ENCODE measurements around the gene SYNRG.
"Not testable (repeated sequence)": the region's sequence is repeated elsewhere in the genome, so short reads cannot be mapped to it uniquely, and the experiment has no call there.

Gene SYNRG

DNA sequence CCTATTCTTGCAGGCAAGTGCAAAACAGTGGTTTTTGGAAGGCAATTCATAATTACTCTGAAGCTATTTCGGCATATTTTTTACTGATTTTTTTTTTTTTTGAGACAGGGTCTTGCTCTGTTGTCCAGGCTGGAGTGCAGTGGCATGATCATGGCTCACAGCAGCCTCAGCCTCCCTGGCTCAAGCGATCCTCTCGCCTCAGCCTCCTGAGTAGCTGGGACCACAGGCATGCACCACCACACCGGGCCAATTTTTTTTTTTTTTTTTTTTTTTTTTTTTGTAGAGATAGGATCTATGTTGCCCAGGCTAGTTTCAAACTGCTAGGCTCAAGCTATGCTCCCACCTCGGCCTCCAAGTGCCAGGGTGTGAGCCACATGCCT is 813 bp upstream of the SYNRG start:
- TF ChIP-seq ZNF335 (tag by site-specific recombination; conservative IDR thresholded peaks at IDR 0.05) (peak; percentile 34; the same call in 1 of the 2 replicates), ZNF362 (tag by site-specific recombination; IDR thresholded peaks at IDR 0.05) (peak; percentile 99), ZNF121 (tag by site-specific recombination; IDR thresholded peaks at IDR 0.05) (peak; percentile 91)
- POLR2A ChIA-PET: interaction anchor here (0.9 to 2.7 kb wide), 14 partner anchors 10 to 252 kb away, joined by 3 to 11 read pairs (median 5); partner anchors contain the start of gene DDX52
- not testable (repeated sequence) for H3K9me3 ChIP-seq (ENCODE audit: control insufficient read depth, insufficient read depth, low read depth, low read length); H3K4me1 ChIP-seq (ENCODE audit: control insufficient read depth, insufficient read depth, low read length)
- peak overlapping the region; percentile 59 for H3K27ac ChIP-seq (ENCODE audit: extremely low read depth, low read depth, low read length)
- H3K36me3 ChIP-seq (ENCODE audit: control insufficient read depth in 2 of 2, insufficient read depth in 1 of 2, low read length in 2 of 2): peaks cover 19 to 34% of the 10 kb centered on the region in 2 experiments
- CTCF ChIA-PET: interaction anchor here (0.5 to 3.1 kb wide), 13 partner anchors 9 to 1315 kb away, joined by 3 to 13 read pairs (median 4); partner anchors contain the start of gene LASP1NB
- peak overlapping the region; percentile 39 for H3K4me3 ChIP-seq (ENCODE audit: low read depth, low read length)

DNA sequence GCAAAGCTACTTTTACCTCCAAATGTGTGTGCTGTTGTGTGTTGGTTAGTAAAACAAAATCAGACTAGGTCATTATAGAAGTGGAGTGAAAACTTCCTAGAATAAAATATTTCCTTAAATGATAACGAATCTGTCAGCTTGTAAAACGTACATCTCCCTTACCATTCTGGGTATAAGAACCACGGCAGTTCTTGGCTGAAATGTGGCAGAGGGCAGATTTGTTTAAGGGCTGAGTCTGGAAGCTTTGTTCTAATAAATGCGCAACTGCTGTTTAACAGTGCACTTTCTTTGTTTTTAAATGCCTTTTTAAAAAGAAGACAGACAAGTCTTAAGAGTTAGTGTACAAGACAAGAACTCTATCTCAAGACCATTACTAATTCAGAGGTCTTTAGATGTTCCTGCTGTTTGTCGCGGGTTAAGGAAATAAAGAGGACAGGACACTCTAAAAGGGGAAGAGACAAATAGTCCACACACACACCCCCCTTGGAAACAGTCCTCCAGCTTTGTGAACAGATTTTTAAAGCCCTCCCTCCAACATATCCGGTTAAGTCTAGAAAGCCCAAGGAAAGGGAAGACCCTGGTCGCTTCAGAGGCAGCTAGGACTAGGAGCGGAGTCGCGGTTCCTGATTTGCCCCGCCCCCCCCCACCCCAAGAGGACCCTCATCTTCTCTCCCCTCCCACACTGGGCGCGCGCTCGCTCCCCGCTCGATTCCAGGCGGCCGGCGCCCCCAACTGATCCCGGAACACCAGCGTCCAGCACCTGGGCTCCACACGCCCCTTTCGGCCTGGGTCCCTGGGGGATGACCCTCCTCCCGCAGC is 658 bp downstream of the SYNRG start:
- H3K4me3 ChIP-seq (ENCODE audit: low read depth, low read length): peak overlapping the region; percentile 74
- peak overlapping the region; percentile 77 for H3K27ac ChIP-seq (ENCODE audit: extremely low read depth, low read depth, low read length)
- peaks cover 4 to 22% of the 10 kb centered on the region in 2 experiments for H3K36me3 ChIP-seq (ENCODE audit: control insufficient read depth in 2 of 2, insufficient read depth in 1 of 2, low read length in 2 of 2)
- no peaks in the 10 kb centered on the region for H3K9me3 ChIP-seq (ENCODE audit: control insufficient read depth, insufficient read depth, low read depth, low read length)
- ChIA-PET CTCF (interaction anchor here (0.6 to 3.1 kb wide), 12 partner anchors 8 to 226 kb away, joined by 3 to 13 read pairs (median 4); no protein-coding TSS in a partner anchor), POLR2A (interaction anchor here (0.6 to 2.7 kb wide), 17 partner anchors 9 to 670 kb away, joined by 3 to 11 read pairs (median 3); partner anchors contain the start of gene DDX52)
- H3K4me1 ChIP-seq (ENCODE audit: control insufficient read depth, insufficient read depth, low read length): peaks cover 7% of the 10 kb centered on the region; the same call in 1 of the 2 replicates
- TF ChIP-seq, protein P1, sequence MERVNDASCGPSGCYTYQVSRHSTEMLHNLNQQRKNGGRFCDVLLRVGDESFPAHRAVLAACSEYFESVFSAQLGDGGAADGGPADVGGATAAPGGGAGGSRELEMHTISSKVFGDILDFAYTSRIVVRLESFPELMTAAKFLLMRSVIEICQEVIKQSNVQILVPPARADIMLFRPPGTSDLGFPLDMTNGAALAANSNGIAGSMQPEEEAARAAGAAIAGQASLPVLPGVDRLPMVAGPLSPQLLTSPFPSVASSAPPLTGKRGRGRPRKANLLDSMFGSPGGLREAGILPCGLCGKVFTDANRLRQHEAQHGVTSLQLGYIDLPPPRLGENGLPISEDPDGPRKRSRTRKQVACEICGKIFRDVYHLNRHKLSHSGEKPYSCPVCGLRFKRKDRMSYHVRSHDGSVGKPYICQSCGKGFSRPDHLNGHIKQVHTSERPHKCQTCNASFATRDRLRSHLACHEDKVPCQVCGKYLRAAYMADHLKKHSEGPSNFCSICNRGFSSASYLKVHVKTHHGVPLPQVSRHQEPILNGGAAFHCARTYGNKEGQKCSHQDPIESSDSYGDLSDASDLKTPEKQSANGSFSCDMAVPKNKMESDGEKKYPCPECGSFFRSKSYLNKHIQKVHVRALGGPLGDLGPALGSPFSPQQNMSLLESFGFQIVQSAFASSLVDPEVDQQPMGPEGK (tag by site-specific recombination; IDR thresholded peaks at IDR 0.05): peak; percentile 65
- TF ChIP-seq ZNF335 (tag by site-specific recombination; conservative IDR thresholded peaks at IDR 0.05) (peak; percentile 73), ZNF18 (tag by site-specific recombination; IDR thresholded peaks at IDR 0.05) (no peak), KLF9 (tag by site-specific recombination; IDR thresholded peaks at IDR 0.05; ENCODE audit: low read depth) (peak; percentile 10; the same call in 1 of the 2 replicates), SP2 (tag by site-specific recombination; IDR thresholded peaks at IDR 0.05) (peak; percentile 55), ZNF423 (tag by site-specific recombination; IDR thresholded peaks at IDR 0.05) (no peak), ZNF146 (tag by site-specific recombination; IDR thresholded peaks at IDR 0.05) (no peak), ZNF341 (tag by site-specific recombination; IDR thresholded peaks at IDR 0.05; ENCODE audit: low read depth) (peak; percentile 58; the same call in 1 of the 2 replicates), GLIS1 (tag by site-specific recombination; IDR thresholded peaks at IDR 0.05) (no peak)
- TF ChIP-seq, protein P2, sequence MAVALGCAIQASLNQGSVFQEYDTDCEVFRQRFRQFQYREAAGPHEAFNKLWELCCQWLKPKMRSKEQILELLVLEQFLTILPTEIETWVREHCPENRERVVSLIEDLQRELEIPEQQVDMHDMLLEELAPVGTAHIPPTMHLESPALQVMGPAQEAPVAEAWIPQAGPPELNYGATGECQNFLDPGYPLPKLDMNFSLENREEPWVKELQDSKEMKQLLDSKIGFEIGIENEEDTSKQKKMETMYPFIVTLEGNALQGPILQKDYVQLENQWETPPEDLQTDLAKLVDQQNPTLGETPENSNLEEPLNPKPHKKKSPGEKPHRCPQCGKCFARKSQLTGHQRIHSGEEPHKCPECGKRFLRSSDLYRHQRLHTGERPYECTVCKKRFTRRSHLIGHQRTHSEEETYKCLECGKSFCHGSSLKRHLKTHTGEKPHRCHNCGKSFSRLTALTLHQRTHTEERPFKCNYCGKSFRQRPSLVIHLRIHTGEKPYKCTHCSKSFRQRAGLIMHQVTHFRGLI (tag by site-specific recombination; IDR thresholded peaks at IDR 0.05): no peak
- TF ChIP-seq, protein P3, sequence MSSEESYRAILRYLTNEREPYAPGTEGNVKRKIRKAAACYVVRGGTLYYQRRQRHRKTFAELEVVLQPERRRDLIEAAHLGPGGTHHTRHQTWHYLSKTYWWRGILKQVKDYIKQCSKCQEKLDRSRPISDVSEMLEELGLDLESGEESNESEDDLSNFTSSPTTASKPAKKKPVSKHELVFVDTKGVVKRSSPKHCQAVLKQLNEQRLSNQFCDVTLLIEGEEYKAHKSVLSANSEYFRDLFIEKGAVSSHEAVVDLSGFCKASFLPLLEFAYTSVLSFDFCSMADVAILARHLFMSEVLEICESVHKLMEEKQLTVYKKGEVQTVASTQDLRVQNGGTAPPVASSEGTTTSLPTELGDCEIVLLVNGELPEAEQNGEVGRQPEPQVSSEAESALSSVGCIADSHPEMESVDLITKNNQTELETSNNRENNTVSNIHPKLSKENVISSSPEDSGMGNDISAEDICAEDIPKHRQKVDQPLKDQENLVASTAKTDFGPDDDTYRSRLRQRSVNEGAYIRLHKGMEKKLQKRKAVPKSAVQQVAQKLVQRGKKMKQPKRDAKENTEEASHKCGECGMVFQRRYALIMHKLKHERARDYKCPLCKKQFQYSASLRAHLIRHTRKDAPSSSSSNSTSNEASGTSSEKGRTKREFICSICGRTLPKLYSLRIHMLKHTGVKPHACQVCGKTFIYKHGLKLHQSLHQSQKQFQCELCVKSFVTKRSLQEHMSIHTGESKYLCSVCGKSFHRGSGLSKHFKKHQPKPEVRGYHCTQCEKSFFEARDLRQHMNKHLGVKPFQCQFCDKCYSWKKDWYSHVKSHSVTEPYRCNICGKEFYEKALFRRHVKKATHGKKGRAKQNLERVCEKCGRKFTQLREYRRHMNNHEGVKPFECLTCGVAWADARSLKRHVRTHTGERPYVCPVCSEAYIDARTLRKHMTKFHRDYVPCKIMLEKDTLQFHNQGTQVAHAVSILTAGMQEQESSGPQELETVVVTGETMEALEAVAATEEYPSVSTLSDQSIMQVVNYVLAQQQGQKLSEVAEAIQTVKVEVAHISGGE (tag by site-specific recombination; conservative IDR thresholded peaks at IDR 0.05; ENCODE audit: low read depth): peak; percentile 59; the same call in 1 of the 2 replicates
